ENCODE results near the gene GRIP2.

The GRIP2 gene

GRCh38 chr3:14490255-14490654, 49.9 kb downstream of the GRIP2 start:
- Histone ChIP-seq H3K9me3 (ENCODE audit: control insufficient read depth, insufficient read depth, low read depth, low read length) (no peaks in the 10 kb centered on the region), H3K4me3 (ENCODE audit: low read depth, low read length) (no peak overlapping the region), H3K4me1 (ENCODE audit: control insufficient read depth, insufficient read depth, low read length) (no peaks in the 10 kb centered on the region), H3K27ac (ENCODE audit: extremely low read depth, low read depth, low read length) (no peak overlapping the region), H3K36me3 (ENCODE audit: control insufficient read depth in 2 of 2, insufficient read depth in 1 of 2, low read length in 2 of 2) (peaks cover 0 to 4% of the 10 kb centered on the region in 2 experiments; a peak in 1 of 3 replicates)
- TF ChIP-seq ZFP69B (tag by site-specific recombination; IDR thresholded peaks at IDR 0.05) (no peak), BCL11A (tag by site-specific recombination; IDR thresholded peaks at IDR 0.05; ENCODE audit: low read depth) (no peak), ZNF777 (tag by site-specific recombination; IDR thresholded peaks at IDR 0.05; ENCODE audit: borderline replicate concordance) (no peak), ZNF184 (tag by site-specific recombination; IDR thresholded peaks at IDR 0.05) (no peak), ZNF660 (tag by site-specific recombination; IDR thresholded peaks at IDR 0.05) (no peak), ZNF670 (tag by site-specific recombination; IDR thresholded peaks at IDR 0.05; ENCODE audit: low read depth) (no peak), ZNF76 (tag by site-specific recombination; IDR thresholded peaks at IDR 0.05; ENCODE audit: borderline replicate concordance, low read depth) (no peak), ZNF626 (tag by site-specific recombination; IDR thresholded peaks at IDR 0.05) (no peak)
- TF ChIP-seq, protein P1, sequence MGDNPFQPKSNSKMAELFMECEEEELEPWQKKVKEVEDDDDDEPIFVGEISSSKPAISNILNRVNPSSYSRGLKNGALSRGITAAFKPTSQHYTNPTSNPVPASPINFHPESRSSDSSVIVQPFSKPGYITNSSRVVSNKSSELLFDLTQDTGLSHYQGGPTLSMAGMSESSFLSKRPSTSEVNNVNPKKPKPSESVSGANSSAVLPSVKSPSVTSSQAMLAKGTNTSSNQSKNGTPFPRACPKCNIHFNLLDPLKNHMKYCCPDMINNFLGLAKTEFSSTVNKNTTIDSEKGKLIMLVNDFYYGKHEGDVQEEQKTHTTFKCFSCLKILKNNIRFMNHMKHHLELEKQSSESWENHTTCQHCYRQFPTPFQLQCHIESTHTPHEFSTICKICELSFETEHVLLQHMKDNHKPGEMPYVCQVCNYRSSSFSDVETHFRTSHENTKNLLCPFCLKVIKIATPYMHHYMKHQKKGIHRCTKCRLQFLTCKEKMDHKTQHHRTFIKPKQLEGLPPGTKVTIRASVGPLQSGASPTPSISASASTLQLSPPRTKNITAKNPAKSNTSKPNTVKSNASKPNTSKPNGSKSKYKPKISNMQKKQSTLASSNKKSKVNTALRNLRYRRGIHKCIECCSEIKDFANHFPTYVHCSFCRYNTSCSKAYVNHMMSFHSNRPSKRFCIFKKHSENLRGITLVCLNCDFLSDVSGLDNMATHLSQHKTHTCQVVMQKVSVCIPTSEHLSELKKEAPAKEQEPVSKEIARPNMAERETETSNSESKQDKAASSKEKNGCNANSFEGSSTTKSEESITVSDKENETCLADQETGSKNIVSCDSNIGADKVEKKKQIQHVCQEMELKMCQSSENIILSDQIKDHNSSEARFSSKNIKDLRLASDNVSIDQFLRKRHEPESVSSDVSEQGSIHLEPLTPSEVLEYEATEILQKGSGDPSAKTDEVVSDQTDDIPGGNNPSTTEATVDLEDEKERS (tag by site-specific recombination; IDR thresholded peaks at IDR 0.05), result no peak
- CTCF ChIA-PET, result interaction anchor here (0.5 to 1.5 kb wide), 2 partner anchors 161 to 162 kb away, joined by 6 read pairs; no protein-coding TSS in a partner anchor
- POLR2A ChIA-PET, result no interaction called here

- Histone ChIP-seq H3K9me3 (ENCODE audit: control insufficient read depth, insufficient read depth, low read depth, low read length) (no peaks in the 10 kb centered on the region), H3K4me1 (ENCODE audit: control insufficient read depth, insufficient read depth, low read length) (no peaks in the 10 kb centered on the region), H3K36me3 (ENCODE audit: control insufficient read depth in 2 of 2, insufficient read depth in 1 of 2, low read length in 2 of 2) (peaks cover 0 to 6% of the 10 kb centered on the region in 2 experiments; a peak in 2 of 3 replicates), H3K4me3 (ENCODE audit: low read depth, low read length) (no peak overlapping the region), H3K27ac (ENCODE audit: extremely low read depth, low read depth, low read length) (no peak overlapping the region)
- ChIA-PET POLR2A (interaction anchor here (1.1 kb wide), 1 partner anchor 10 kb away, joined by 3 read pairs; no protein-coding TSS in a partner anchor), CTCF (interaction anchor here (1.3 kb wide), 1 partner anchor 228 kb away, joined by 5 read pairs; no protein-coding TSS in a partner anchor)
- TF ChIP-seq, protein P2, sequence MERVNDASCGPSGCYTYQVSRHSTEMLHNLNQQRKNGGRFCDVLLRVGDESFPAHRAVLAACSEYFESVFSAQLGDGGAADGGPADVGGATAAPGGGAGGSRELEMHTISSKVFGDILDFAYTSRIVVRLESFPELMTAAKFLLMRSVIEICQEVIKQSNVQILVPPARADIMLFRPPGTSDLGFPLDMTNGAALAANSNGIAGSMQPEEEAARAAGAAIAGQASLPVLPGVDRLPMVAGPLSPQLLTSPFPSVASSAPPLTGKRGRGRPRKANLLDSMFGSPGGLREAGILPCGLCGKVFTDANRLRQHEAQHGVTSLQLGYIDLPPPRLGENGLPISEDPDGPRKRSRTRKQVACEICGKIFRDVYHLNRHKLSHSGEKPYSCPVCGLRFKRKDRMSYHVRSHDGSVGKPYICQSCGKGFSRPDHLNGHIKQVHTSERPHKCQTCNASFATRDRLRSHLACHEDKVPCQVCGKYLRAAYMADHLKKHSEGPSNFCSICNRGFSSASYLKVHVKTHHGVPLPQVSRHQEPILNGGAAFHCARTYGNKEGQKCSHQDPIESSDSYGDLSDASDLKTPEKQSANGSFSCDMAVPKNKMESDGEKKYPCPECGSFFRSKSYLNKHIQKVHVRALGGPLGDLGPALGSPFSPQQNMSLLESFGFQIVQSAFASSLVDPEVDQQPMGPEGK (tag by site-specific recombination; IDR thresholded peaks at IDR 0.05), result no peak
- TF ChIP-seq ZBTB11 (tag by site-specific recombination; conservative IDR thresholded peaks at IDR 0.05; ENCODE audit: low read depth) (no peak), ZNF398 (tag by site-specific recombination; IDR thresholded peaks at IDR 0.05) (no peak), ZNF610 (tag by site-specific recombination; IDR thresholded peaks at IDR 0.05; ENCODE audit: borderline replicate concordance) (no peak), ZNF548 (tag by site-specific recombination; IDR thresholded peaks at IDR 0.05) (no peak), EGR2 (tag by site-specific recombination; IDR thresholded peaks at IDR 0.05; ENCODE audit: low read depth) (no peak), GLIS2 (tag by site-specific recombination; IDR thresholded peaks at IDR 0.05) (no peak), IKZF3 (tag by site-specific recombination; IDR thresholded peaks at IDR 0.05) (no peak), MEIS1 (CRISPR knock-in tag; IDR thresholded peaks at IDR 0.05; ENCODE audit: borderline replicate concordance) (no peak), SCRT1 (tag by site-specific recombination; IDR thresholded peaks at IDR 0.05; ENCODE audit: borderline replicate concordance) (no peak), ZNF354C (tag by site-specific recombination; IDR thresholded peaks at IDR 0.05; ENCODE audit: borderline replicate concordance, low read depth) (no peak)
- TF ChIP-seq, protein P3, sequence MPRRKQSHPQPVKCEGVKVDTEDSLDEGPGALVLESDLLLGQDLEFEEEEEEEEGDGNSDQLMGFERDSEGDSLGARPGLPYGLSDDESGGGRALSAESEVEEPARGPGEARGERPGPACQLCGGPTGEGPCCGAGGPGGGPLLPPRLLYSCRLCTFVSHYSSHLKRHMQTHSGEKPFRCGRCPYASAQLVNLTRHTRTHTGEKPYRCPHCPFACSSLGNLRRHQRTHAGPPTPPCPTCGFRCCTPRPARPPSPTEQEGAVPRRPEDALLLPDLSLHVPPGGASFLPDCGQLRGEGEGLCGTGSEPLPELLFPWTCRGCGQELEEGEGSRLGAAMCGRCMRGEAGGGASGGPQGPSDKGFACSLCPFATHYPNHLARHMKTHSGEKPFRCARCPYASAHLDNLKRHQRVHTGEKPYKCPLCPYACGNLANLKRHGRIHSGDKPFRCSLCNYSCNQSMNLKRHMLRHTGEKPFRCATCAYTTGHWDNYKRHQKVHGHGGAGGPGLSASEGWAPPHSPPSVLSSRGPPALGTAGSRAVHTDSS (tag by site-specific recombination; IDR thresholded peaks at IDR 0.05), result no peak
Observed at GRCh38 chr3:14489641-14490040, 50.5 kb downstream of the GRIP2 start.
